ENCODE results near the gene SLC25A22.

SLC25A22 gene

GRCh38 chr11:791658-792534 lies 6.2 kb downstream of the SLC25A22 start:
- H3K4me3 ChIP-seq (ENCODE audit: low read depth, low read length), result no peak overlapping the region

- H3K4me3 ChIP-seq (ENCODE audit: low read depth, low read length), result no peak overlapping the region
These were observed 7.1 kb downstream of the SLC25A22 start for GRCh38 chr11:790721-791564.

GRCh38 chr11:789943-790342 lies 8.1 kb downstream of the SLC25A22 start, which contains the start of gene CEND1:
Gene CEND1 (minus strand): TSS chr11:790090. CDS start chr11:788576, 1,514 bp downstream.
- no peak within 1 kb of the TSS for H3K4me3 ChIP-seq (ENCODE audit: low read depth, low read length)

DNA sequence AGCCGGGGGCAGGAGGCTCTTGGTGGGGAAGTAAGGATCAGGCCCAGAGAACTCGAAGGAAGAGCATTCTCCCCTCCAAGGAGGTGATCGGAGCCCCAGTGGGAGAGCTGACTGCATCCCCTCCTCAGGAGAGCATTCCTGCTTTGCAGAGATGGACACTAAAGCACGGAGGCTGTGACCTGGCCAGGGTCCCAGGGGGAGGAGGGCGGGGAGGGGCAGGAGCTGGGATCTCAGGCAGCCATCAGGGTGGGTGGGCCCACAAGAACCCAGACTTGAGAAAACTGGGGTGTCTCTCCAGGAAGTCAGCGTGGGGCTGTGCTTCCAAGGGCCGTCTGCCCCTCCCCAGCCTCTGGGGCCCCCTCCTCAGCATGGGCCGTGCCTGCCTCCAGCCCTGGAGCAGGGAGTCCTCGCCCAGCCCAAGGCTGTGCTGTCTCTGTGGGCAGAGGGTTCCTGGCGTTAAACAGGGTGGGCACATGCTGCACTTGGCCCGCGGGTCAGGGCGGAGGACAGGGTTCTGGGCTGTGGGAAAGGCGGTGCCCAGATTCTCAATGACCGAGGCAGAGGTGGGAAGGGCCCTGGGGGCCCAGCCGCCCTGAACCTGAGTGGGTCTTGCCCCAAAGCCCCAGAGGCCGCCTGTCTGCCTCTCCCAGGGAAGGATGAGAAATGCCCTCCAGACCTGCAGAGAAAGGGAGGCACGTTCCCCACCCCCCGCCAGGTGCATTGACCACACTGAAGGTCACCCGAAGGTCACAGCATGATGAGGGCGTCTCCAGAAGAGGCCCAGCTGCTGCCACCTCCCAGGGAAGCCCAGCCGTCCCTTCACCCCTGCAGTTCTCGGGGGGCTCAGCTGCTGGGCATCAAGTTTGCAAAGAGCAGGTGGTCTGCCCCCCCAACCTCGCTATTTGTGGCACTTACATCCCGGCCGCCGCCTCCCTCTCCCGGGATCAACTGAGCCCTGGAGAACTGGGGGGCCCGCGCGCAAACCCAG lies 8.8 kb downstream of the SLC25A22 start:
- no peak overlapping the region for H3K4me3 ChIP-seq (ENCODE audit: low read depth, low read length)

GRCh38 chr11:788009-788640 lies 10.0 kb downstream of the SLC25A22 start:
- no peak overlapping the region for H3K4me3 ChIP-seq (ENCODE audit: low read depth, low read length)

GRCh38 chr11:787084-787675 lies 10.9 kb downstream of the SLC25A22 start:
- H3K4me3 ChIP-seq (ENCODE audit: low read depth, low read length), result no peak overlapping the region

DNA sequence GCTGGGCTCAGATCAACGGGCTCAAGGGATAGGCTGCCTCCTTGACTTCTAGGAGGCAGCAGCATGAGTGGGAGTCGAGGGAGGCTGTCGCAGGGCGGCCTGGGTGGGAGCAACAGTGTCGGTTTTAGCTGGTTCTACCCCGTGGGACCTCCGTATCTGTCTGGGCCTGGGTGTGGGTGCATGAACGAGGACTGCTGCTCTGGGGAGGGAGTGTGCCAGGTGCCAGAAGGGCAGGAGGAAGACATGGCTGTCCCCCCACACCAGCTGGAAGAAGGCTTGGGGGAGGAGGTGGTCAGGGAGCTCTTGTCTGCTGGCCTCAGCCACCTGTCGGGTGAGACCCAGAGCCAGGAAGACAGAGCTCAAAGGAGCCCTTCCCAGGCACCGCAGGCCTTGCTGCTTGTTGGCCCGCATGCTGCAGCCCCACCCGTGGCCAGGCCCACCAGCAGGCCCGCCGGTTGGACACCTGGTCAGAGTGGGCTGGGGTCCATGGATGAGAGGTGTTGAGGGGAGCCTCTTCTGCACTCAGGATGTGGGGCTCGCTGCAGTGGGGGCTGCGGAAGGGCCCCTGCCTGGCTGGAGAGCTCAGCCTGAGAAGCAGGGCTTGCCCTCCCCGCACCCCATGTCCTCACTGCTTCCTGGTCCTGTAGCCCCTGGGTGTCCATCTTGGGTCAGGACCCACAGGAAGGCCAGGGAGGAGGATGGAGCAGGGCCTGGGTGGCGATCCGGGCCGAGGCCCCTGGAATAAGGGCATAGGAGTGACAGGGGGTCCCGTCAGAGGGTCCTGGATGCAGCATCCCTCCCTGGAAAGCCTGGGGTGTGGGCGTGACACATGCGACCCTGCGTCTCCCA lies 11.6 kb downstream of the SLC25A22 start:
- H3K4me3 ChIP-seq (ENCODE audit: low read depth, low read length), result no peak overlapping the region

- H3K4me3 ChIP-seq (ENCODE audit: low read depth, low read length), result no peak overlapping the region
These were observed 14.5 kb downstream of the SLC25A22 start for GRCh38 chr11:783581-784015.

DNA sequence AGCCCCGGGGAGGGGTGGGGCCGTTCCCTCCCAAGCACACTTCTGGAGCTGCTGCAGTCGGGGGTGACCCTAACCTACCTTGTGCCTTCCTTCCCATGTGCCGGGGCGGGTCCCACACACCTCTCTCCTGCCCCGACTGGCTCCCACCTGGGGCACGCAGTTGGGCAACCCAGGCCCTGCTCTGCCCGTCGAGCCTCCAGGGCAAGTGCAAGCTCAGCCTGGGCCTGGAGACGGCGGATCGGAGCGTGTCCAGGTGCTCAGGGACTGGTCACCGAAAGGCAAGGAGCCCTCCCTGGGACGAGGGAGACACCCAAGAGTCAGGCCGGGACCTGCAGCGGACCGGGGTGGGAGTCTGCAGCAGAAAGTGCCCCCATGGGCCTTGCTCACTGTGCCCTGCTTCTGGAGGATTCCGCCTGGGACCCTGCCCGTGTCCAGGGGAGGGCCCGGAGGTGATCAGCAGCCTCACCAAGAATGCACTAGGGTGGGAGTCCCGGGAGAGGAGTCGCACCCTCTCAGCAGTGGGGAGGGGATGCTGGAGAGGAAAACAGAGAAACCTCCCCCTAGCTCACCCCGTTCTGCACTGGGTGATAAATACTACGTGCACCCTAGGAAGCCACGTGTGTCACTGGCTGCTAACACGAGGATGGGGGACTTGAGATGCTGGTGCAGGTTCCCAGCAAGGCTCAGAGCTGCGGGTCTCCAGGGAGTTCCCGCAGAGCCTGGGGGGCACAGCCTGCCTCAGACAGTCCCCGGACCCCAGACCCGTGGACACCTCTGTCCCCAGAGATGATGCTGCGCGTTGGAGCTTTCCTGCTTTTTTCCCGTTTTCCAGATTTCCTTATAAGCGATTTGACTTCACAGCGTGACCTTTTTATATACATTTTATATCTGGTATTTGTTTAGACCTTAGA lies 15.6 kb downstream of the SLC25A22 start:
- H3K4me3 ChIP-seq (ENCODE audit: low read depth, low read length), result no peak overlapping the region

GRCh38 chr11:779955-780532 lies 18.0 kb downstream of the SLC25A22 start:
- H3K4me3 ChIP-seq (ENCODE audit: low read depth, low read length), result no peak overlapping the region

DNA sequence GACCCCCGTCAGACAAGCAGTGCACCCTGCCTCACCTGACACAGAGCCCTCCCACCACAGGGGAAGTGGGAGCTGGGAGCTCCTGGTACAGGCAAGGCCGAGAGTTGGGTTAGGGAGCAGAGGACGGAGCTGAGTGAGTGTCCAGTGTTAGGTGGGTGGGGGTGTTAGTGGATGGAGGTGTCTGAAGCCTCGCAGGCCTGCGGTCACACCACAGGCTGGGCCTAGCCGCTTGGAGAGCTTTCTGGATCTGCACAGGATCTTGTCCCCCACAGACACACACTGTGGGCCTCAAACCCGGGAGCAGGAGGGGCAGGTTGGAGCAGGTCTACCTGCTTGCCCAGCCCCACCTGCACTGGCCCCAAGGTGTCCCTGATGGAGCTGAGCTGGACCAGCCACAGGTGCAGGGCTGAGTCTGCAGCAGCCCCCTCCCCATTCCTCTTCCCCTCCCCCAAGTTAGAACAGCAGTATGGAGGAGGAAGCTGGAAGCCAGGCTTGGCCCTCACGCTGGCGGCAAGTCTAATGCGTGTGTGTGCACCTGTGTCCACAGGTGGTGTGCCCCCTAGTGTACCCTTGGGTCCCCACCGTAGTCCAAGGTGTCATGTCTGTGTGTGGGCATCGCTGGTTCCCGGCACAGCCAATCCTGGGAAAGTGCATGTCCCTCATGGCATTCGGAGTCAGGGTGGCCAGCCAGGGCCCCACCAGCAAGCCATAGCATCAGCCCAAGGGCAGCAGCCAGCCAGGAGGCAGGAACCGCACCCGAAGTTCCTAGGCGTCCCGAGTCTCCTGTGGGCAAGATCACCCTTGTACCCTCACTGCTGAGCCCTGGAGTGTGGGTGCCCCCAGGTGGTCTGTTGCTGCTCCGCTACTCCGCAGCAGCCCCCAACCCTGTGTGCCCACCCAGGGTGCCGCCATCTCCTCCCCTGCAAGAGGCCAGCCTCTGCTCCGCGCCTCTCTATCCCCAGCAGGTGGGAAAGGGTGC lies 18.8 kb downstream of the SLC25A22 start:
- peak overlapping the region; percentile 4 for H3K4me3 ChIP-seq (ENCODE audit: low read depth, low read length)

GRCh38 chr11:777288-778255 lies 20.5 kb downstream of the SLC25A22 start, which contains the start of gene GATD1:
Gene GATD1 (minus strand): TSS chr11:777487. CDS start chr11:777462, 25 bp downstream.
- peak within 1 kb of the TSS; percentile 87 for H3K4me3 ChIP-seq (ENCODE audit: low read depth, low read length)

DNA sequence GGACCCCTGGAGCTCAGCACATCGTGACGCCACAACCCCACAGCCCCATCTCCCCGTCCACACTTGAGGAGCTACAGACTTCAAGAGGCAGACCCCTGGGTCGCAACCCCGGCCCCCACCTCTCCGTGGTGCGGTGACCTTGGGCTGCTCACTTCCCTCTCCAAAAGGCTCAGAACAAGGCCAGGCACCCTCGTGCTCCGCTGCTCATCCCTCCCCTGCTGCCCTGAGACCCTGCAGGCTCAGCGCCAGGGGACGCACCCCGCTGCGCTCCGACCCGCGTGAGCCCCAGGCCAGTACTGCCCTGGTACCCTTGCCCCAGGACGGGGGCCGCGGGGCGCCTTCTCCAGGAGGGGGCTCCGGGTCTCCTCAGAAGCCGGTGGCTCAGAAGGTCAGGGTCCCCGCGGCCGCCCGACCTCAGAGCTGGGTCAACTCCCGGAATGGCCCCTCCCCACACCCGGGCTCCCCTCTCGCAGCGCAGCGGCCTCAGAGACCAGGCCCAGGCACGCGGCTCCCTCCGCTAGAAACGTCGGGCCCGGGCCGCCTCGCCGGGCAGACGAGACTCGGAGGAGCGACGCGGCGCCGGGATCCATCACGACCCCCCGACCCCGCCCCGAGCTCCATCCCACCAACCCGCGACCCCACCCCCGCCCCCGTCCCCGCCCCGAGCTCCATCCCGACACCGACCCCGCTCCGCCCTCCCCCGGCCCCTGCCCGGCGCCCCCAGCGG lies 21.4 kb downstream of the SLC25A22 start:
- peak overlapping the region; percentile 87 for H3K4me3 ChIP-seq (ENCODE audit: low read depth, low read length)

DNA sequence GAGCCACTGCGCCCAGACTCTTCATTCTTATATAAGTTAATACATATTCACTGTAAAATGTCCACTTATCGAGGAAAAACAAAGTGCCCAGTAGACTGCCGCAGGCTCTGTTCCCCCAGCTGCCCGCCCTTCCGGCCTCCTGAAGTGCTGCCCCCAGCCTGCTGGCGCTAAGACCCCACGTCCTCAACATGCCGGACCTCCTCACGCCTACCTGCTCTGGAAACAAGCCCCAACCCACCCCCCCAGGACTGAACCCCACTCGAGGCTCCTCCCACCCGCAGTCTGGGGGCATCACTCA lies 21.9 kb downstream of the SLC25A22 start:
- H3K4me3 ChIP-seq (ENCODE audit: low read depth, low read length), result peak overlapping the region; percentile 87
